ENCODE measurements around the gene TTL.
"Not testable (repeated sequence)": the region's sequence is repeated elsewhere in the genome, so short reads cannot be mapped to it uniquely, and the experiment has no call there.

The TTL gene

GRCh38 chr2:112520234-112520783 lies 38.4 kb downstream of the TTL start:
- Histone ChIP-seq H3K4me1 (ENCODE audit: control insufficient read depth, low read length) (no peaks in the 10 kb centered on the region), H3F3A (ENCODE audit: control insufficient read depth, insufficient read depth) (no peaks in the 10 kb centered on the region), H4K20me1 (ENCODE audit: control insufficient read depth, insufficient read depth, low read depth, low read length) (no peaks in the 10 kb centered on the region), H3K79me2 (ENCODE audit: control insufficient read depth, low read length) (no peaks in the 10 kb centered on the region), H3K27ac (ENCODE audit: low read depth, low read length) (no peak overlapping the region), H3K4me3 (ENCODE audit: low read length) (no peak overlapping the region), H3K9me3 (ENCODE audit: control insufficient read depth, insufficient read depth, low read length) (no peaks in the 10 kb centered on the region), H3K4me2 (ENCODE audit: low read length) (no peak overlapping the region), H3K9me2 (replicated peaks; ENCODE audit: control insufficient read depth, low read length) (no peaks in the 10 kb centered on the region), H3K27me3 (ENCODE audit: control insufficient read depth, low read length) (no peaks in the 10 kb centered on the region), H3K36me3 (ENCODE audit: control insufficient read depth, low read length) (peaks cover 52% of the 10 kb centered on the region)
- TF ChIP-seq CTCF (IDR thresholded peaks at IDR 0.05; ENCODE audit: low read depth, low read length, poor library complexity, severe bottlenecking) = no peak
- no peak for TF ChIP-seq EZH2phosphoT487 (IDR thresholded peaks at IDR 0.05; ENCODE audit: borderline replicate concordance, low read length)

- no peak overlapping the region for H3K4me2 ChIP-seq (ENCODE audit: low read length)
- no peaks in the 10 kb centered on the region for H3F3A ChIP-seq (ENCODE audit: control insufficient read depth, insufficient read depth)
- H3K4me3 ChIP-seq (ENCODE audit: low read length) = no peak overlapping the region
- H3K27me3 ChIP-seq (ENCODE audit: control insufficient read depth, low read length) = no peaks in the 10 kb centered on the region
- no peak for TF ChIP-seq CTCF (IDR thresholded peaks at IDR 0.05; ENCODE audit: low read depth, low read length, poor library complexity, severe bottlenecking)
- TF ChIP-seq EZH2phosphoT487 (IDR thresholded peaks at IDR 0.05; ENCODE audit: borderline replicate concordance, low read length) = no peak
- H4K20me1 ChIP-seq (ENCODE audit: control insufficient read depth, insufficient read depth, low read depth, low read length) = no peaks in the 10 kb centered on the region
- no peak overlapping the region for H3K27ac ChIP-seq (ENCODE audit: low read depth, low read length)
- H3K9me3 ChIP-seq (ENCODE audit: control insufficient read depth, insufficient read depth, low read length) = no peaks in the 10 kb centered on the region
- H3K4me1 ChIP-seq (ENCODE audit: control insufficient read depth, low read length) = no peaks in the 10 kb centered on the region
- no peaks in the 10 kb centered on the region for H3K9me2 ChIP-seq (replicated peaks; ENCODE audit: control insufficient read depth, low read length)
- H3K36me3 ChIP-seq (ENCODE audit: control insufficient read depth, low read length) = peaks cover 41% of the 10 kb centered on the region
- H3K79me2 ChIP-seq (ENCODE audit: control insufficient read depth, low read length) = no peaks in the 10 kb centered on the region
These were observed 41.4 kb downstream of the TTL start for GRCh38 chr2:112523291-112523777.

GRCh38 chr2:112524276-112524675 lies 42.3 kb downstream of the TTL start:
- H3K79me2 ChIP-seq (ENCODE audit: control insufficient read depth, low read length); H3K4me1 ChIP-seq (ENCODE audit: control insufficient read depth, low read length); H3K9me3 ChIP-seq (ENCODE audit: control insufficient read depth, insufficient read depth, low read length); H3F3A ChIP-seq (ENCODE audit: control insufficient read depth, insufficient read depth); H3K4me3 ChIP-seq (ENCODE audit: low read length); H3K27me3 ChIP-seq (ENCODE audit: control insufficient read depth, low read length); H3K4me2 ChIP-seq (ENCODE audit: low read length); H3K27ac ChIP-seq (ENCODE audit: low read depth, low read length); H3K9me2 ChIP-seq (replicated peaks; ENCODE audit: control insufficient read depth, low read length); H4K20me1 ChIP-seq (ENCODE audit: control insufficient read depth, insufficient read depth, low read depth, low read length): not testable (repeated sequence)
- peaks cover 44% of the 10 kb centered on the region for H3K36me3 ChIP-seq (ENCODE audit: control insufficient read depth, low read length)

- H3K9me3 ChIP-seq (ENCODE audit: control insufficient read depth, insufficient read depth, low read length) = no peaks in the 10 kb centered on the region
- no peaks in the 10 kb centered on the region for H3K27me3 ChIP-seq (ENCODE audit: control insufficient read depth, low read length)
- H3K36me3 ChIP-seq (ENCODE audit: control insufficient read depth, low read length) = peaks cover 44% of the 10 kb centered on the region
- no peak overlapping the region for H3K27ac ChIP-seq (ENCODE audit: low read depth, low read length)
- no peak overlapping the region for H3K4me3 ChIP-seq (ENCODE audit: low read length)
- H3K4me1 ChIP-seq (ENCODE audit: control insufficient read depth, low read length) = no peaks in the 10 kb centered on the region
- H3K79me2 ChIP-seq (ENCODE audit: control insufficient read depth, low read length) = no peaks in the 10 kb centered on the region
- H3K9me2 ChIP-seq (replicated peaks; ENCODE audit: control insufficient read depth, low read length) = no peaks in the 10 kb centered on the region
- H3F3A ChIP-seq (ENCODE audit: control insufficient read depth, insufficient read depth) = no peaks in the 10 kb centered on the region
- no peak overlapping the region for H3K4me2 ChIP-seq (ENCODE audit: low read length)
- H4K20me1 ChIP-seq (ENCODE audit: control insufficient read depth, insufficient read depth, low read depth, low read length) = no peaks in the 10 kb centered on the region
- TF ChIP-seq EZH2phosphoT487 (IDR thresholded peaks at IDR 0.05; ENCODE audit: borderline replicate concordance, low read length) = no peak
- no peak for TF ChIP-seq CTCF (IDR thresholded peaks at IDR 0.05; ENCODE audit: low read depth, low read length, poor library complexity, severe bottlenecking)
These were observed 46.6 kb downstream of the TTL start for GRCh38 chr2:112528541-112528940.

All from DOHH2 (cell line).